HG03439 (cell line): ENCODE results near the gene C17orf50.

Source experiments
- ATAC-seq: cut with Tn5 transposase; IDR thresholded peaks from one replicate; pipeline ENCODE4 v1.9.1; 2021; ENCODE audit warnings: mild to moderate bottlenecking, moderate library complexity; ENCODE audit not compliant: unreplicated experiment

The C17orf50 gene

DNA sequence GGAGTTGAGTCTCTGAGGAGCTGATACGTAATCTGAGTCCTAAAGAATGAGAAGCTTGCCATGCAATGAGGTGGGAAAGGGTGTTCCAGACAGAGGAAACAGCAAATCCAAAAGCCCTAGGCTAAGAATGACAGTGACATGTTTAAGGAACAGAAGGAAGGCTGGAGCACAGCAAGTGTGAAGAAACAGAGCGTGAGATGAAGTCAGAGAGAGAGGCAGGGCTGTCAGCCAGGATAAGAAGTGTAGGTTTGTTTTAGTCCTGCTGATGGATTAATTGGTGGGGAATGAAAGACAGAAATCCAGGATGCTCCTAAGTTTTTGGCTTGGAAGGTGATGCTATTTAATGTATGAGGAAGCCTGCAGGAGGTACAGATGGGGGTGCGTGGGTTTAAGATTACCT lies 20.3 kb downstream of the C17orf50 start:
- no peak for ATAC-seq

DNA sequence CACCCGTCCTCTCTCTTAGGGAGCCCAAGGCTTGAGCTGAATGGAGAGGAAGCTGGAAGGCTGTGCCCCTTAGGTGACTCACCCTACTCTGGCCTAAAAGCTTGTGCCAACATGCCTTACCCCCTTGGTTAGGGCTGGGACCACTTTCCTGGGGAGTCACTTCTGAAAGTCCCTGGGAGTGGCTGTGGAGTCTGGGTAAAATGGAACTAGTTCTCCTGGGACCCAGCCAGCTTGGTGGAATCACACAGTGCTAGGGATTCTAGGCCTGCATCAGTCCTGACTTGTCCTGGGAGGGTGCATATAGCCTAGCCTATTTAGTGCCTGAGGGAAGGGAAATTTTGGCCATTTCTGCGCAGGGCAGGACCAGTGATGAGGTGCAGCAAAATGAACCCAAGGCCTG lies 24.2 kb downstream of the C17orf50 start:
- no peak for ATAC-seq

DNA sequence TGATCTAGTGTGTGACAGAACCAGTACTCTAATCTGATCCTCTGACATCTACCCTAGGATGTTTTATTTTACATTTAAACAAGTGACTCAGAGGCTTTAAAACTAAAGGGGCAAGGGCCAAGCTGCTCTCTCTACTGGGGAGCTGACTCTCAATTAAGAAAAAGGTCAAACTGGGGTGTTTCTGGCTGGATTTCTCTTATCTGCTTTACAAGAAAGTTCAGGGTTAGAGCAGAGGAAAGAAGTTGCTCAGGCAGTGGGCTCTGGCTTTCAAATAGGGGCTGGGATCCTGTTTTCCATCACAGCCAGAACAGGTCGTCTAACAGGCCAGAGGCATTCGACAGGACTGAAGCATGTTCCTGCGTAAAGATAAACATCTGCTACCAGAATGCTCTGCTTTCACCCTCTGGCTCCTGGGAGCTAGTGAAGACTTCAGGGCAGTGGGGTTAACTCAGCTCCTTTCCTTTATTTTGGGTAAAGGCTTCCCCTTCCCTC lies 26.3 kb downstream of the C17orf50 start:
- ATAC-seq = no peak

DNA sequence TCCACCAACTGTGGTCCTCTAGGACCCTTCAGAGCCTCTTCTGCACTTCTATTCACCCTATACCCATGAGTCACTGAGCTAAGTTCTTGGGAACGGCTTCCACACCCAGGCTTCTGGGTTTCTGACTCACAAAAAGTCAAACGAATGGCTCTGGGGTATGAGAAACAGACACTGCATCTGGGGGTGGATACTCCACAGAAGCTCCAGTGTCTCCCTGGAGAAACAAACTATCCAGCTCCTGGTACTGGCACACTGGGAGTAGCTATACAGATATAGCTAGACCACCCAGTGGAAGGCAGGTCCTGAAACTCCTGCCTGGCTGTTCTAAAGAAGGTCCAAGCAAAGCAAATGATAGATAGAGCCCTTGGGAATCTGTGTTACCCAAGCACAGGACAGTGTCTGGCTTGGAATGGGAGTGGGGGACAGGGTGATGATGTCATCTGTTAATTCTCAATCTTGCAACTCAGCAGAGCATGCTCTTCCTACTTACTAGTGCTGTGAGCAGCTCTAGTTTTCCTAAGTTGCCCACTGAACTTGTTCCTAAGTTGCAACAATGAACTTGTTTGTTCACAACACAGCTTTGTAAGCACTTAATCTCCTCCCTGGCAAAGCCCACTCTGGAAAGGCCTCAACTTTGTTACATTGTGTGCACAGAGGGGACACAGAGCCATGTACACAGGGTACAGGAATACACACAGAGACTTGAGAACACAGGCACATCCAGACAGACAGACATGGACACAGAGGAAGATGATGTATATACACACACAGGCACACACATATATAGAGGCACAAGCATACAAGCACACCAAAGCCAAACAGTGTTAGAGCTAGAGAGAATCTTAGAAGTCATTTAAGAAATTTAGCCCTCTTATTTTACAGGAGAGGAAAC lies 28.0 kb downstream of the C17orf50 start:
- ATAC-seq = no peak

DNA sequence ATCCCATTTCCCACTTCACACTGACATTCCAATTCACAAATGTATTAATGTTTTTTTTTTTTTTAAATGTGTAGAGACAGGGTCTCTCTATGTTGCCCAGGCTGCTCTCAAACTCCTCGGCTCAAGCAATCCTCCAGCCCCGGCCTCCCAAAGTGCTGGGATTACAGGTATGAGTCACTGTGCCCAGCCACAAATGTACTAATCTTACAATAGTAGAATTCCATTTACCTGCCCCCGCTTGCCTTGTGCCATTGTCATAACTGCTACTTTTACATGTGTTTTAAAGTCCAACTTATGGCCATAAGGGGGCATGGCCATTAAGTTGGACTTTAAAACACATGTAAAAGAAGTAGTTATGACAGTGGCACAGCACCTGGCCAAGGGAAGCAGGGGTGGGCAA lies 30.2 kb downstream of the C17orf50 start:
- ATAC-seq = no peak

DNA sequence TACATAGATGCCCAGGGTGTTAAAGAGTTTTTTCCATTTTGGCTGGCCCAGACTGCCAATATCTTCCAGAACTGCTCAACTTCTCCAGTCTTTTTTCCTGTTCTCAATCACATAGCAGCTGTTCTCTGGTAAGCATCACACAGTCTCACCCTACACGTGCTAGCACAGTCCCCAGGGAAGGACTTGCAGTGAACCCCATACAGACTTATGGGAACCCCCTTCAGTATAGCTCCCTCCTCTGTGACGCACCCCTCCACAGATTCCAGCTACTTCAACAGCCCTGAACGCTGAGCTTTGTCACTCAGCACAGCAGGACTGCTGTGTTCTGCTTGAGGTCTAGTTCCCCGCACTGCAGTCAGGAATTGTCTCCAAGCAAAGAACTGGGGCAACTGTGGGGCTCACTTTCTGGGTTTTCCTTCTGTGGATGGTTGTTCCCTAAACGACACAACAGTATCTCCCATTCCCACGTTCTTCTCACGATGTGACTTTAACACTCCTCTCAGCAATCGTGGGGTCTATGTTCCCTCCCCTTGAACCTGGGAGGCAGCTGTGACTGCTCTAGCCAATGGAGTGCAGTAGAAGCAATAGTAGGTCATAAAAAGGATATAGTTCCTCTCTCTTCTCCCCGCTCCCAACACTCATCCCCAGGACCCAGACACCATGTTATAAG lies 31.1 kb downstream of the C17orf50 start:
- no peak for ATAC-seq

DNA sequence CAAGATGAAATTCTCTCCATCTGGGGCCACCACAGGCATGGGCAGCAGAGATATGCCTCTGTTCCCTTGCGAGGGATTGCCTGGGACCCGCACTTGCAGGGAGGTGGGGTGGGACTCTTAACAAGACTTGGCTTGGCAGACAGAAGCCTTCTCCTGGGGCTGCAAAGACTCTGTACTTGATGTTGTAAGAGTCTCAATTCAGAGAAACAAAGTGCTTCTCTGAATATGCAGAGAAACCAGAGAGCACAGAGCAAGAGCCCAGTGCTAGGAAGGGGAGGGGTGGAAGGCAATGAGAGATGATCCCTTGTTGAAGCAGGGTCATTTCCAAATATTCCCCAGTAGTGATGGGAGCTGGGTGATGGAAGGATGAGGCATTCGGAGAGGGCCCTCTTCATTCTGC lies 32.6 kb downstream of the C17orf50 start:
- no peak for ATAC-seq

DNA sequence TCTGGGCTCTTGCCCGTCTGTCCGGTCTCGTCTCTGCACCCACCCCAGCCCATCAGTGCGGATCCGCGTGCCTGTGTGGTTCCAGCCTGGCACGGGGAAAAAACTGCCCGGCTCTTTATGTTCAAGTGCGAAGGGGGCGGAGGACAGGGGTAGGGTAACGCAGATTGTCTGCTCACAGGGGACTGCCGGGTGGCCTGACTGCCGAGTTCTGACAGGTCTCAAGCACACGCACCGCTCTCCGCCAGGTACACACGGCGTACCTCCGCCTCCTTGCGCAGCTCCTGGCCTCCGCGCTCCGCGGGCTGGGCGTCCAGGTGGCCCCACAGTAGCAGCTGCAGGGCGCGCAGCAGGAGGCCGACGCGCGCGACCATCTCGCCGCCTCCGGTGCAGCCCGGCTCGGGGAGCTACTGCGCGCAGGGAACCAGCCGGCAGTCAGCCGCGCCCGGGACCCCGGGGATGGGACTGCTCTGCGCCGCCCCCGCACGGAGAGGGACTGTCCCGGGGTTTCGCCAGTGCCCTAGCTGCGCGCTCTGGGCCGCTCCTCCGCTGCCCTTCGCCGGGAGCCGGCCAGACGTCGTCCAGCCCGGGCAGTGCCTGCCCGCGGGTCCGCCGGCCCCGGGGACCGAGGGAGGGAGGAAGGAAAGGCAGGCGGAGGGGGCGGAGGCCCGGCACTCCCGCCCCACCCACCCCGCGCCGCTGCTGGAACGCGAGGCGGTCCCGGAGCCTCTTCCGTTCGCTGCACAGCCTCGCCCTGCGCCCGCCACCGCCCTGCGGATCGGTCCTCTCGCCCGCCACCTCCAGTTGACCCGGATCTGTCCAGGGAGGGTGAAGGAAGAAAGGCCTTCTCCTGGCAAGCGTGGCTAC lies 34.6 kb downstream of the C17orf50 start, which contains the start of gene MMP28:
TSS of gene MMP28 (minus strand) at position 635 of the 864 bp plus-strand sequence. CDS start at position 371, 264 bp downstream.
- ATAC-seq = no peak

DNA sequence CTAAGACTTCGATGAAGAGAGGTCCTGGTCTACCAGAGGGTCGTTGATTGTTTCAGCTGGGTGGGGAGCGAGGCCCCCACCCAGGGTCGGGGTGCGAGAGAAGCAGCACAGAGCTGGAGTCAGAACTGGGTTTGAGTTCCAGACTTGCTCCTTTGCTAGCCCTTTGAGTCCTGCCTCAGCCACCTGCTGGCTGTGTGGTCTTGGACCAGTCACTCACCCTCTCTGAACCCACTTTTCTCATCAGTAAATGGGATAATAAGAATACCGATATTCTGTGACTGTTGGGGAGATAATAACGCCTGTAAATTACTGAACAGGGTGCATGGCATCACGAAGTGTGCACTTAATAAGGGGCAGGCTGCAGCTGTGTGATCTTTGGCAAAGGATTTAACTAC lies 35.2 kb downstream of the C17orf50 start:
- ATAC-seq = no peak

DNA sequence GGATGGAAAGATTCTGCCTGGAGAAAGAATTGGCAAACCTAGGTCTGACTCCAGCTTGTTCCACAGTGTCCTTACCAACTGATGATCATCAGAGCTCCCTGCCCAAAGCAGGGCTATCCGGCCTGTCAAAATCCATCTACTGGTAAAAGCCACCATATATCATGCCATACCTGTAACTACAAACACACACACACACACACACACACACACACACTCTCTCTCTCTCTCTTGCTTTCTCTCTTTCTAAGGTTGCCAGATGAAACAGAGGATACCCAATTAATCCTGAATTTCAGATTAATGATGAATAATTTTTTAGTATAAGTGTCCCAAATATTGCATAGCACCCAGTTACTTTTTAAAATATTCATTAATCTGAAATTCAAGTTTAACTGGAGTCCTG lies 36.3 kb downstream of the C17orf50 start:
- no peak for ATAC-seq

DNA sequence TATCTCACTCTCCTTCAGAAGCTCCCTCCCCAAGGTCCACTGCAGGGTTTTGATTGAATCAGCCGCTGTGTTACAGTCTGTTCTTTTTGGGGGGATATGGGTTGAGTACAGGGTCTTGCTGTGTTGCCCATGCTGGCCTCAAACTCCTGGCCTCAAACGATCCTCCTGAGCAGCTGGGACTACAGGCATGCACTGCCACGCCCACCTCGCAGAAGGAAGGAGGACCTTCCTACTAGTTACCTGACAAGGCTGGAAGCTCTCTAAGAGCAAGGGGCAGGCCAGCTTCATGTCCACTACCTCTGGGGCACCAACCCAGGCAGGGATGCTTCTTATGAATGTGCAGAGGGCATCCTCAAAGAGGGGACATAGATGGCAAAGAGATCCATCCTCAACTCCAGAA lies 36.7 kb downstream of the C17orf50 start:
- ATAC-seq = no peak

DNA sequence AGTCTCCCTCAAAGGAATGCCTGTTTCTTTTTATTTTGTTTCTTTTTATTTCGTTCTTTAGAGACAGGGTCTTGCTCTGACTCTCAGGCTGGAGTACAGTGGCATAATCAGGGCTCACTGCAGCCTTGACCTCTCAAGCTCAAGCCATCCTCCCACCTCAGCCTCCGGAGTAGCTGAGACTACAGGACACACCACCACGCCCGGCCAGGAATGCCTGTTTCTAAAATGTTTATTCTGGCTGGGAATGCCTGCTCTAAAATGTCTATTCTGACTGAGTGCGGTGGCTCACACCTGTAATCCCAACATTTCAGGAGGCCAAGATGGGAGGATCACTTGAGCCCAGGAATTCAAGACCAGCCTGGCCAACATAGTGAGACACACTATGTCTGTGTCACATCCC lies 37.2 kb downstream of the C17orf50 start:
- no peak for ATAC-seq

DNA sequence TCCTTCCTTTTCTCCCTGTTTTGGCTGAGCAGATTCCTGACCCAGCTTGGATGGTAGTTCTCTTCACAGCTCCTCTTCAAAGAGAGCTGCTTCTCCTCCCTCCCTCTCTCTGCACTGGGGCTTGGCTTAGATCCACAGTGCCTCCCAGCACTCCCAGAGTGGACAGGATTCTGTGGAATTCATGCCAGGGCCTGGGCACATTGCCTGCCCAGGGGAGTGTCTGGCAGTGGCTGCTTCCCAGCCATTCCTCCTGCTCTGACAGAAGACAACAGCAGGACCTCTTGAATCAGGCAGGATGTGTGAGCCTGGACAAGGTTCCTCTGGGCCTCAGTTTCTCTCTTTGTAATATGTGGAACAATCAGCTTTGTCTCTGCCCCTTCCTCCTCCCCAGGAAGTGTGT lies 39.3 kb downstream of the C17orf50 start:
- ATAC-seq = no peak

DNA sequence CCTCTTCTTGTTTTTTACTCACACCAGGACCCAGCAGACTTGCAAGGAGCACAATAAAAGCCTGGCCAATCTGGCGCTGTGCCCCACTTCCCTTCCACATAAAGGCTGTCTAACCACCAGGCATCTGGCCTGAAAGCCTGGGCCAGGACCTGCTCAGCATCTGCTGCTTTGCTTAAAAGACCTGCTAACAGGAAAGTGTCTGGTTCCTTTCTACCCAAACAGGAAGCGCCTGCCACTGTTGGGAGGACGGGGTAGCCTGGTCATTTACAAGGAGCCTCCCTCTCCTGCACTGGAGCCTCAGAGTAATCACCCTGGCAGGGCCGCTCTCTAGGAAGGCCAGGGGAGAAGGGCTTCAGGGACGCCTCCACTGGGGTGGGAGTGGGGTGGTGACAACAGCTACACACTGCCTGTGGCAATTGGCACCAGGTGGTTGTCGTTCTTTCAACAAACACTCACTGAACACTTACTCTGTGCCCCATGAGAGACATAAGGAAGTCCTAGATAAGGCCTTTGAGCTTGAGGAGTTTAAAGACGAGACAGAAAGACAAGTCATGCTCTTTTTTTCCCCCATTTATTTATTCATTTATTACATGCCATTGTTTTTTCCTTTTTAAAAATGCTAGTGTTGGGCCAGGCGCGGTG lies 41.0 kb downstream of the C17orf50 start:
- no peak for ATAC-seq

DNA sequence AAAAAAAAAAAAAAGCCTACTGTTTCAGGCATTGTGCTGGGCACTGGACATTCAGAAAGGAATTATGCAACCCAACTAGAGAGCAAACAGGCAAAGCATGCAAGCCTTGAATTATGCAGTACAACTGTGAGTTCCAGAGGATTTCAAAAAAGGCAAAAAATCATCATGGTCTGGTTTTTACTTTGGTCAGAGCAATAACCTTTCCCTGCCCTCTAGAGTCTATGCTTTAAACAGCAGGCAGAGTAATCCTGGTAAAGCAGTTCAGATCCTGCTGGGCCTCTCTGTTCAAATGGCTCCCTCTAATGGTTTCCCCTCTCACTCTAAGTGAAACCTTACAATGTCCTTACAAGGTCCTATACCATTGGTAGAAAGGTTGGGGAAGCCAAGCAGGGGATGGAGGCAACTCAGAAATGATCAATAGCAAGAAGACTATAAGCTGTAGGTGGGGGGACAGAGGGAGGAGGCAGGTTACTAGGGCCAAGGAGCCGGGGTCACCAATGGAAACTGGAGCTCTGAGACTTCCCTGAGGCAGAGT lies 44.0 kb downstream of the C17orf50 start:
- ATAC-seq = no peak

DNA sequence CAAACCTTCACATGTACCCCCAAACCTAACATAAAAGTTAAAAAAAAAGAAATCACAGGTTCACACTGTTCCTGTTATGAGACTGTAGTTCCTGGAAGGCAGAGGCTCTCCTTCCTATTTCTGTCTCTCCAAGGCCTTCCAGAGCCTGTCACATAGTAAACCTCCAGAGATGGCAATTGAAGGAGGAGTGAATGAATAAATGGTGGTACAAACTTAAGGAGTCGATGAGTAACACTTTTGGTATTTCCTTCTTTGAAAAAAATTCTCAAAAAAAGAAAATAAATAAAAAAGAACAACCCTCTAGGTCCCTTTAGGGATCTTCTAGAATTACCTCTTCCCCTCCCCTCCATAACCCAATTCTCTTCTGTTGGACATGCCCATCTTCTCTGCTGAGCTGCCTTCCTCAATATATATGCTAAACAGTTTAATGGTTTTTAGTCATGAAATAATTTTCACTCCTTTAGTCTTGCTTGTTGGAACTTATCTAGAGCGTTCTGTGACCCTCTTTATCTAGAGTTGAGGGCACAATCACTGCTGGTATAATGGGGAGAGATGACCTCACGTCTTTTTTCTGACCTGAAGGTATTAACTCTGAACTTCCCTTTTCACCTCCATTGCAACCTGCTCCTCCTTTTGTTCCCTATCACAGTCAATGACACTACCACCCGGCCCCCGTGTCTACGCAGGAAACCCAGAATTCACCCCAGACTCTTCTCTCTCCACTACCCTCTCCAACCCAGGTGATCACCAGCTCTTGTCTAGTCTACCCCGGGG lies 46.9 kb downstream of the C17orf50 start:
- no peak for ATAC-seq

DNA sequence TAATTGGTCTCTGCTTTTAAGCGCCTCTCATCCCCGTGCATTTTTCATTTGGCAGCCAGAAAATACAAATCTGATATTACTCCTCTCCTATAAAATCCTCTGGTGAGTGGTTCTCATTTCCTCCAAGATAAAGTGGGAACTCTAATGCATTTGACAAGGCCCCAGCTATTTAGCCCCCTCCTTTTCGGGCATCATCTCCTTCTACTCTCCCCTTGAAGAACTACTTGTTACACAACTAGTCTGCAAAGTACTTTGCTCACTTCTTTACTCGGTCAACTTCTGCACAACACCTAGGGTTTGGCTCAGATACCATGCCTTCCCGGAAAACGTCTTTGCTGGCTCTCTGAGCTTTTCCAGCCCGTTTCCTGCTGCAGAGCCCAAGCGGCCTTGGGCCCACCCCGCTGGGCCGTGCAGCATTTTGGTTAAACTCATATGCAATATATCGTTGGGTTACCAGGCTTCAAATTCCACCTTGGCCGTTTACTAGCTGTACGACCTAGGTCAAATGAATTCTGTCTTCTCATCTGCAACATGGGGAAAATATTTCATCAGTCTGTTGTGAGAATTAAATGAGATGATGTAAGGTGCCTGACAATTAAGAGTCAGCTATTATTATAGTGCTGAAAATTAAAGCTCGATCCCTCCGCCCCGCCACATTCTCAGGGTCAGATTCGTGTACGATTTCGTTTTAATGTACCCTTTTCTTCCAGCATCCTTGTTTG lies 47.7 kb downstream of the C17orf50 start:
- no peak for ATAC-seq

DNA sequence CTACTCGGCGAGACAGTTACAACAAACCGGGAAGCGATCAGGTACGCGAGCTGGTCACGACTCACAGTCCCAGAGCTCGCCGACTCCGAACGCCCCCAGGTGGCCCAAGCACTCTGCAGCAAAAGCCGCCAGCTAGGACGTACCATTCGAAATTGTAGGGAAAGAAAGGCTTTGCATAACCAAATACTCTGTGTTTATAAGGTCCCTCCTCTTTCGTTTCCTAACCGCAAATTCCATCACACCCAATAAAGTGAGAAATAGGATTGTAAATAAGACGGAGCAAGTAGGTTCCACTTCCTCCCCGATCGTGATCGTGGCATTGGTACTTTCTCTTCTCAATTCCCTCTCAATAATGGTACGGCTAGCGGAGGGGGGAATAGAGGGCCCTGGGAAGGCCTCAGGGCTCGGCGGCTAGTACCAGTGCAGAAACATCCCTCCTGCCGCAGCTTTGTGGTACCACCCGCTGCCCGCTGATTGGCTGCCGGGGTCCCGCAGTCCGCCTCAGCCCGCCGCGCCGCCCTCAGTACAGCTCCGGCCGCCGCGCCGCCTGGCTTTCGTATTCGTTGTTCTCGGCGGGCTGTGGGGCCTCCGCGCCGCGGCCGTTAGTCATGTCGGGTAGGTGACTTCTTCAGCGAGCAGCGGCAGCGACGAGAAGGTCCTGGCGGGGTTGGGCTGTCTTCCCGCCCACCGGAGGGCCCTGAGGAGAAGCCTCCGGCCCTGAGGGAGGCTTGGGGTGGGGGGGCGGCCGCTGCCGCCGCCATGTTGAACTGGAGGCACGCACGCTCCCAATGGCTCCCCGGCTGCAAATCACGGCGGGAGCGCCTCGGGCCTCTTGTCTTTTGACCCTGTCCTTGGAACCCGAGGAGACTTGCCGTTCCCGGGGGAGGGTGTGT lies 48.5 kb downstream of the C17orf50 start, which contains the start of gene TAF15:
TSS of gene TAF15 (plus strand) at position 523 of the 893 bp plus-strand sequence. CDS start at position 609, 86 bp downstream.
- ATAC-seq = peak; percentile 90
